H9 (cell line): ENCODE data around the gene PDHB. TPM values are rescaled to one million over a fixed set of nuclear protein-coding genes. Genes with fewer than 3 reads are reported as not detected.
A peak's percentile ranks its signal among the peaks of the same experiment; 100 is the strongest.
"Not testable (repeated sequence)": the region's sequence is repeated elsewhere in the genome, so short reads cannot be mapped to it uniquely, and the experiment has no call there.

Source experiments
- DNase-seq: peaks from one replicate; pipeline ENCODE4 v3.0.0-alpha.2; 2017
- H2AFZ ChIP-seq: one replicate; pipeline ENCODE4 v1.6.1; 2013; ENCODE audit warnings: mild to moderate bottlenecking, low read length, control low read depth, moderate library complexity
- H2AK5ac ChIP-seq: 2 replicates; pipeline ENCODE4 v1.6.1; 2013; ENCODE audit warnings: low read length, control low read depth, mixed read lengths; ENCODE audit not compliant: insufficient read length
- H2BK120ac ChIP-seq: one replicate; pipeline ENCODE4 v1.6.1; 2013; ENCODE audit warnings: low read depth, mild to moderate bottlenecking, low read length, control low read depth, inconsistent platforms; ENCODE audit not compliant: poor library complexity, severe bottlenecking
- H2BK12ac ChIP-seq: 2 replicates; pipeline ENCODE4 v1.6.1; 2013; ENCODE audit warnings: low read length, control low read depth, mixed read lengths, low read depth; ENCODE audit not compliant: insufficient read length
- H2BK15ac ChIP-seq: 2 replicates; pipeline ENCODE4 v1.6.1; 2013; ENCODE audit warnings: low read depth, low read length, control low read depth
- H2BK20ac ChIP-seq: one replicate; pipeline ENCODE4 v1.6.1; 2013; ENCODE audit warnings: low read depth, mild to moderate bottlenecking, low read length, control low read depth, inconsistent platforms; ENCODE audit not compliant: poor library complexity, severe bottlenecking
- H2BK5ac ChIP-seq: 2 replicates; pipeline ENCODE4 v1.6.1; 2013; ENCODE audit warnings: low read length, control low read depth, mixed read lengths; ENCODE audit not compliant: insufficient read length
- H3K14ac ChIP-seq: 2 replicates; pipeline ENCODE4 v1.6.1; 2013; ENCODE audit warnings: low read length, control low read depth; ENCODE audit not compliant: insufficient read depth
- H3K18ac ChIP-seq: 2 replicates; pipeline ENCODE4 v1.6.1; 2013; ENCODE audit warnings: low read depth, mild to moderate bottlenecking, mixed read lengths, low read length, control low read depth; ENCODE audit not compliant: insufficient read length
- H3K23ac ChIP-seq: 2 replicates; pipeline ENCODE4 v1.6.1; 2013; ENCODE audit warnings: low read length, control low read depth, mixed read lengths, low read depth; ENCODE audit not compliant: insufficient read length
- H3K23me2 ChIP-seq: 2 replicates; pipeline ENCODE4 v1.6.1; 2013; ENCODE audit warnings: low read depth, mild to moderate bottlenecking, mixed read lengths, low read length, control low read depth; ENCODE audit not compliant: insufficient read length, poor library complexity, severe bottlenecking
- H3K27ac ChIP-seq: 2 replicates; pipeline ENCODE4 v1.5.1; 2013; ENCODE audit warnings: low read length, control low read depth, mixed read lengths, low read depth; ENCODE audit not compliant: insufficient read length
- H3K27me3 ChIP-seq: 2 replicates; pipeline ENCODE4 v1.6.1; 2013; ENCODE audit warnings: low read length, control low read depth, inconsistent platforms; ENCODE audit not compliant: insufficient read depth
- H3K4ac ChIP-seq: 2 replicates; pipeline ENCODE4 v1.6.1; 2013; ENCODE audit warnings: low read depth, mild to moderate bottlenecking, control low read depth, inconsistent platforms, low read length, moderate library complexity
- H3K4me1 ChIP-seq: 2 replicates; pipeline ENCODE4 v1.6.1; 2013; ENCODE audit warnings: low read length, control low read depth, inconsistent platforms; ENCODE audit not compliant: insufficient read depth
- H3K4me2 ChIP-seq: 2 replicates; pipeline ENCODE4 v1.6.1; 2013; ENCODE audit warnings: low read length, control low read depth, mixed read lengths; ENCODE audit not compliant: insufficient read length, insufficient read depth
- H3K56ac ChIP-seq: 2 replicates; pipeline ENCODE4 v1.6.1; 2013; ENCODE audit warnings: low read depth, mild to moderate bottlenecking, mixed read lengths, low read length, control low read depth; ENCODE audit not compliant: insufficient read length
- H3K79me1 ChIP-seq: 2 replicates; pipeline ENCODE4 v1.6.1; 2013; ENCODE audit warnings: low read depth, mild to moderate bottlenecking, moderate library complexity, low read length, control low read depth, inconsistent platforms; ENCODE audit not compliant: insufficient read depth, poor library complexity, severe bottlenecking
- H3K79me2 ChIP-seq: 2 replicates; pipeline ENCODE4 v1.6.1; 2013; ENCODE audit warnings: low read length, control low read depth, inconsistent platforms; ENCODE audit not compliant: insufficient read depth
- H3K9ac ChIP-seq: 2 replicates; pipeline ENCODE4 v1.6.1; 2013; ENCODE audit warnings: low read length, control low read depth, mixed read lengths; ENCODE audit not compliant: insufficient read length; ENCODE audit errors: extremely low read depth
- H3K9me3 ChIP-seq: one replicate; pipeline ENCODE4 v1.6.1; 2013; ENCODE audit warnings: low read depth, low read length, inconsistent platforms; ENCODE audit not compliant: control insufficient read depth
- H3T11ph ChIP-seq: one replicate; pipeline ENCODE4 v1.6.1; 2013; ENCODE audit warnings: mild to moderate bottlenecking, low read length, control low read depth, inconsistent platforms
- H4K20me1 ChIP-seq: one replicate; pipeline ENCODE4 v1.6.1; 2013; ENCODE audit not compliant: control insufficient read depth, insufficient read length, insufficient read depth
- H4K5ac ChIP-seq: 2 replicates; pipeline ENCODE4 v1.6.1; 2013; ENCODE audit warnings: low read depth, mild to moderate bottlenecking, mixed read lengths, low read length, control low read depth; ENCODE audit not compliant: insufficient read length
- H4K8ac ChIP-seq: replicated peaks from 2 replicates; pipeline ENCODE4 v1.6.1; 2013; ENCODE audit warnings: low read length, control low read depth, mixed read lengths, low read depth; ENCODE audit not compliant: insufficient read length
- H4K91ac ChIP-seq: 2 replicates; pipeline ENCODE4 v1.6.1; 2013; ENCODE audit warnings: low read depth, mild to moderate bottlenecking, moderate library complexity, mixed read lengths, low read length, control low read depth; ENCODE audit not compliant: insufficient read length
- H3K27ac Mint-ChIP-seq, 3 experiments: 2 replicates in 2 of 3; 3 replicates in 1 of 3; pipeline ENCODE4 v1.8.0; 2020 to 2021; ENCODE audit warnings: mixed read lengths in 3 of 3, mild to moderate bottlenecking in 1 of 3, moderate library complexity in 1 of 3
- H3K27me3 Mint-ChIP-seq: 2 replicates; pipeline ENCODE4 v1.8.0; 2021; ENCODE audit warnings: low read depth, mild to moderate bottlenecking, moderate library complexity, mixed read lengths
- H3K36me3 Mint-ChIP-seq, 3 experiments: 2 replicates in 2 of 3; 3 replicates in 1 of 3; pipeline ENCODE4 v1.8.0; 2020 to 2021; ENCODE audit warnings: low read depth in 3 of 3, mixed read lengths in 3 of 3; ENCODE audit not compliant: insufficient read depth in 1 of 3
- H3K4me1 Mint-ChIP-seq, 2 experiments: 2 replicates each; pipeline ENCODE4 v1.8.0; 2020; ENCODE audit warnings: mixed read lengths in 2 of 2
- H3K4me3 Mint-ChIP-seq, 2 experiments: 2 replicates in 1 of 2; 3 replicates in 1 of 2; pipeline ENCODE4 v1.8.0; 2020 to 2021; ENCODE audit warnings: mild to moderate bottlenecking in 2 of 2, mixed read lengths in 2 of 2, moderate library complexity in 1 of 2
- H3K9me3 Mint-ChIP-seq, 2 experiments: 2 replicates in 1 of 2; 3 replicates in 1 of 2; pipeline ENCODE4 v1.8.0; 2020; ENCODE audit warnings: mild to moderate bottlenecking in 2 of 2, mixed read lengths in 2 of 2, moderate library complexity in 1 of 2
- WGBS: extraction: QIAGEN DNeasy Blood & Tissue Kit; methylation state at CpG from one replicate; pipeline ENCODE4 v1.1.7; 2013; ENCODE audit warnings: missing lambda C conversion rate, low lambda C conversion rate, mixed read lengths; ENCODE audit not compliant: insufficient read length; ENCODE audit errors: extremely low coverage; 5-methylcytosine and 5-hydroxymethylcytosine counted together
- total RNA-seq: library from RNA; stranded (reverse); gene quantifications from 2 replicates; pipeline ENCODE4 v1.2.1, GENCODE V29; 2021

Gene PDHB
- total RNA-seq, 1 experiment from 2014 or later, result 132 TPM

- not testable (repeated sequence) for H3T11ph ChIP-seq, H2BK5ac ChIP-seq, H3K56ac ChIP-seq, H2BK120ac ChIP-seq, H2BK15ac ChIP-seq, H3K23ac ChIP-seq, H3K9me3 ChIP-seq, H2AFZ ChIP-seq, H3K23me2 ChIP-seq, H3K36me3 Mint-ChIP-seq, H3K4me2 ChIP-seq, H2AK5ac ChIP-seq, H4K20me1 ChIP-seq, H3K14ac ChIP-seq, H3K18ac ChIP-seq, H2BK12ac ChIP-seq, H4K91ac ChIP-seq, H3K79me2 ChIP-seq, H3K27me3 ChIP-seq, H4K8ac ChIP-seq, H3K4ac ChIP-seq, H3K9me3 Mint-ChIP-seq, H2BK20ac ChIP-seq, H3K9ac ChIP-seq, H3K4me3 Mint-ChIP-seq, H3K27me3 Mint-ChIP-seq, H3K79me1 ChIP-seq, H3K27ac ChIP-seq, H4K5ac ChIP-seq
- WGBS, result no CpG with 5 or more reads among the region's 8 CpGs
- Mint-ChIP-seq H3K4me1 (peaks cover 51 to 60% of the 10 kb centered on the region in 2 experiments), H3K27ac (peak overlapping the region; percentile 76 to 98 (median 78))
- H3K4me1 ChIP-seq, result peaks cover 13% of the 10 kb centered on the region; the same call in 1 of the 2 replicates
- DNase-seq, result peak; percentile 61
These were observed 3.6 kb upstream of the PDHB start for GRCh38 chr3:58437276-58437675.
